Measurements from ENCODE around the gene ITPKB.
"Not testable (repeated sequence)": the region's sequence is repeated elsewhere in the genome, so short reads cannot be mapped to it uniquely, and the experiment has no call there.

Gene ITPKB

DNA sequence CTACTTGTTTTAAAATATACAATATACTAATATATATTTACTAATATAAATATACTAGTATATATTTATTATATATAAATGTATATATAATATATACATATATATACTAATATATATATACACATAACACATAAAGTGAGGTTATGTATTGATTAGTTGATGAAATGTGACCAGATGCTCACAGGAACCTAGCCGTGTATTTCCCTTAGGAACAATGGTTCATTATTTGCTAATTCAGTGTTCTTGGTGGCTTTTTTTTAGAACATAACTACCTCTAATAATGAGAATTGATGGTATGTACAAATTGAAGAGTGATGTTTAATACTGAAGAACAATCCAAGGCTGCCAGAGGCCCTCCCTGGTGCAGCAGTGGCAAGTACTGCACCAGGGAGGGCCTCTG is 37.9 kb upstream of the ITPKB start:
- Histone ChIP-seq H3K4me3 (ENCODE audit: low read length) (no peak overlapping the region), H3K9me3 (ENCODE audit: insufficient read depth, low read depth, low read length) (no peaks in the 10 kb centered on the region), H3K27ac (ENCODE audit: low read depth, low read length) (no peak overlapping the region), H3K9ac (ENCODE audit: low read depth, low read length) (no peak overlapping the region), H3K4me1 (ENCODE audit: insufficient read depth, low read length) (no peaks in the 10 kb centered on the region), H3K36me3 (ENCODE audit: insufficient read depth, low read length) (no peaks in the 10 kb centered on the region), H3K27me3 (ENCODE audit: insufficient read depth, low read length) (no peaks in the 10 kb centered on the region)
- 100% methylated on average over 1 of the region's 1 CpG for WGBS

DNA sequence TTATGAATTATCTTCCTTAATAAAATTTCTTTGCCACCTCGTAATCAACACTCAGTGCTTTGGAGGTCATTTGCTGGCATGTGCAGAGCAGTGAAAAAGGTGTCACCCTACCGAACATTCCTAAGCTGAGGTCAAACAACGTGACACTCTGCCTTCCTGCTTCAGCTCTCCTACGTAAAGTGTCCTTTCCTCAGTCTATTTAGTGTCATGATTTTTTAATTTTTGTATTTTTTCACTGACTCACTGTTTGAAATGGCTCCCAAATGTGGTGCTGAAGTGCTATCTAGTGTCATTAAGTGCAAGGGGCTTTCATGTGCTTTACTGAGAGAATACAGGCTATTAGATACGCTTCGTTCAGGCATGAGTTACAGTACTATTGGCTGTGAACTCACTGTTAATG is 37.0 kb upstream of the ITPKB start:
- Histone ChIP-seq H3K27ac (ENCODE audit: low read depth, low read length) (no peak overlapping the region), H3K27me3 (ENCODE audit: insufficient read depth, low read length) (no peaks in the 10 kb centered on the region), H3K4me3 (ENCODE audit: low read length) (no peak overlapping the region), H3K36me3 (ENCODE audit: insufficient read depth, low read length) (no peaks in the 10 kb centered on the region), H3K9ac (ENCODE audit: low read depth, low read length) (no peak overlapping the region), H3K4me1 (ENCODE audit: insufficient read depth, low read length) (no peaks in the 10 kb centered on the region), H3K9me3 (ENCODE audit: insufficient read depth, low read depth, low read length) (no peaks in the 10 kb centered on the region)
- WGBS = 84% methylated on average over 6 of the region's 6 CpGs

DNA sequence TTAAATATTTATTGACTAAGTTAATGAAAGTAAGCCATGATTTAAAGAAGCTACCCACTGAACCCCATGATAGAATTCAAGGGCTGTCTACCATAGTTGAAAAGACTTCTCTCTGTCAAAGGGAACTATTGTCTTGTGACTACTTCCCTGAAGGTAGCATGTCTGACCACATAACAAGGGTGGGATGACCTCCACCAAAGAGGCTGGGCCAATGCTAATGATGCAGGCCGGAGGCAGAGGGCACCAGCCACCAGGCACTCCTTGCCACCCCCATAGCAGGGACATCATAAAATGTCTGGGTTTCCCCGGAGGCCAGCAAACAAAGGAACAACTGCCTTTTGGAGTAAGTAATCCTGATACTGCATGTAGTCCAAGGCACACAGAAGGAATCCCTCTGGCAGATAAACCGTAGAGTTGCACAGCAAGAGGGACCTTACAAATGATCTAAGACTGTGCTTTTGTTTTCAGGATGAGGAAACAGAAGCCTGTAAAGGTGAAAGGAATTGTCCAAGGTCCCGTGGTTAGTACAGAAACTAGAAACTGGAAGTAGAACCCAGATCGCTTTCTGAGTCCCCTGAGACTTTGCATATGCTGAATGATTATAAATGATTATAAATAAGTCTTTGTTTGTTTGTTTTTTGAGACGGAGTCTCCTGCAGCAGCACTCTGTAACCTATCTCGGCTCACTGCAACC is 33.5 kb upstream of the ITPKB start:
- Histone ChIP-seq H3K4me3 (ENCODE audit: low read length) (no peak overlapping the region), H3K36me3 (ENCODE audit: insufficient read depth, low read length) (no peaks in the 10 kb centered on the region), H3K27me3 (ENCODE audit: insufficient read depth, low read length) (no peaks in the 10 kb centered on the region), H3K27ac (ENCODE audit: low read depth, low read length) (no peak overlapping the region), H3K4me1 (ENCODE audit: insufficient read depth, low read length) (0 out of 2 replicates have a peak, but pooled peaks cover 2% of the 10 kb centered on the region), H3K9me3 (ENCODE audit: insufficient read depth, low read depth, low read length) (no peaks in the 10 kb centered on the region), H3K9ac (ENCODE audit: low read depth, low read length) (no peak overlapping the region)
- 82% methylated on average over 7 of the region's 7 CpGs for WGBS

DNA sequence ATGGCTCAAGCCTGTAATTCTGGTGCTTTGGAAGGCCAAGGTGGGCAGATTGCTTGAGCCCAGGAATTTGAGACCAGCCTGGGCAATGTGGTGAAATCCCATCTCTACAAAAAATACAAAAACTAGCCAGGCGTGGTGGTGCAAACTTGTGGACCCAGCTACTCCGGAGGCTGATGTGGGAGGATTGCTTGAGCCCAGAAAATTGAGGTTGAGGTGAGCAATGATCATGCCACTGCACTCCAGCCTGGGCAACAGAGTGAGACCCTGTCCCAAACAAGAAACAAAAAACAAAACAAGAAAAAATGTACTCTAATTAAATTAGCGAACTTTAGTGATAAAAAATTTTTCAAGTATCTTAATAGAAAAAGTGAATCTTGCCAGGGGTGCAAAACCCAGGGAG is 28.1 kb upstream of the ITPKB start:
- not testable (repeated sequence) for H3K9me3 ChIP-seq (ENCODE audit: insufficient read depth, low read depth, low read length); H3K4me3 ChIP-seq (ENCODE audit: low read length); H3K9ac ChIP-seq (ENCODE audit: low read depth, low read length); H3K27me3 ChIP-seq (ENCODE audit: insufficient read depth, low read length); H3K27ac ChIP-seq (ENCODE audit: low read depth, low read length); H3K36me3 ChIP-seq (ENCODE audit: insufficient read depth, low read length)
- 100% methylated on average over 2 of the region's 3 CpGs for WGBS
- H3K4me1 ChIP-seq (ENCODE audit: insufficient read depth, low read length) = peaks cover 38% of the 10 kb centered on the region

DNA sequence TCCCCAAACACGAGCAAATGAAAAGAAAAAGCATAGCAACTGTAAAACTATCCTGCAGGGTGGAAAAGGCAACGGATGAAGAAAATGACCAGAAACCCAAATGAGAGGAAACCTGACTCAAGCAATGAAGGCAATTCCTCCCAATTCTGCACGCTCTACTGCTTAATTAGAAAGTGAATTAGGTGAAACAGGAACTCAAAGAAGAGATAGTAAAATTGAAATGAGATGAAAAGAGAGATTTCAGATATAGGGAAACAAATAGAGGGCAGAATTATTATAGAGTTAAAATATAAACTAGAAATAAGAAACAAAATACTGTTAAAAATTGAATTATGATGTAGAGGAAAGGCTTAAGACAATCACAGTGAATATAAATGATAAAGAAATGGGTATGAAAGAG is 27.5 kb upstream of the ITPKB start:
- no peaks in the 10 kb centered on the region for H3K9me3 ChIP-seq (ENCODE audit: insufficient read depth, low read depth, low read length)
- 84% methylated on average over 3 of the region's 3 CpGs for WGBS

DNA sequence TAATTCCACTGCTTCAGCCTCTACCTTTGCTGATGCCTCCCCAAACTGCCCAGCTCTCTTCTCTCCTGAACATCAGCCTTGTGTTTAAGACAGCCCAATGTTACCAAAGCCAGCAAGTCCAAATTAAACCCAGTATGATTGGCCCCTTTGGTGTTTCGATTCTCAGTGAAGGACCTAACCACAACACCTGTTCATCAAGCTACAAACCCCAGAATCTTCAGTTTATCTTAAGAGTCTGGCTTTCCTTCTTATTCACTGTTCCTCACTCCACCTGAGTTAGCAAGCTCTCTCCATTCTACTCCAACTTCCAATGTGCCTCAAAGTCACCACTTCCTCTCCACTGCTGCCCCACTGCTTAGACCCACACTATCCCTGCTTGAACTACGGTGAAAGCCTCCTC is 25.5 kb upstream of the ITPKB start:
- H3K27ac ChIP-seq (ENCODE audit: low read depth, low read length) = no peak overlapping the region
- no peaks in the 10 kb centered on the region for H3K9me3 ChIP-seq (ENCODE audit: insufficient read depth, low read depth, low read length)
- no peaks in the 10 kb centered on the region for H3K27me3 ChIP-seq (ENCODE audit: insufficient read depth, low read length)
- no peak overlapping the region for H3K9ac ChIP-seq (ENCODE audit: low read depth, low read length)
- 86% methylated on average over 2 of the region's 2 CpGs for WGBS
- no peak overlapping the region for H3K4me3 ChIP-seq (ENCODE audit: low read length)
- H3K4me1 ChIP-seq (ENCODE audit: insufficient read depth, low read length) = peaks cover 36% of the 10 kb centered on the region
- no peaks in the 10 kb centered on the region for H3K36me3 ChIP-seq (ENCODE audit: insufficient read depth, low read length)

More for the DNA sequence above, 27.5 kb upstream of the ITPKB start:
- Histone ChIP-seq H3K4me3 (ENCODE audit: low read length) (no peak overlapping the region), H3K27ac (ENCODE audit: low read depth, low read length) (no peak overlapping the region), H3K36me3 (ENCODE audit: insufficient read depth, low read length) (no peaks in the 10 kb centered on the region), H3K27me3 (ENCODE audit: insufficient read depth, low read length) (no peaks in the 10 kb centered on the region), H3K9ac (ENCODE audit: low read depth, low read length) (no peak overlapping the region), H3K4me1 (ENCODE audit: insufficient read depth, low read length) (peaks cover 38% of the 10 kb centered on the region)

DNA sequence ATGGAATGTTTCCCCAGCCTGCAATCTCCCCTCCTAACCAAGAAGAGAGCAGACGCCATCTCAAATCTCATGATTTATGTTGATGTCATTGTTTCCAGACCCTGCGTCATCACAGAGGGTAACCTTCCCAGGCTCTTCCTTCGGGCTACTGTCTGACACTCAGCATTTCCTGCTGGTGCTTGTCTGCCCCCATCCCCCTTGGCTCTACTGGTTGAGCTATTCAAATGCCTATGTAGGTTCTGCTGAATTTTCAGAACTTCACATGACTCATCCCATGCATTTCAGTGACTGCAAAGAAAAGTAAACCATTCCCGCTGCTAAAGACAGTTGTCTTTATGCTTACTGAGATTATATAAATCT is 24.8 kb upstream of the ITPKB start:
- H3K27ac ChIP-seq (ENCODE audit: low read depth, low read length) = peak overlapping the region; percentile 85
- H3K36me3 ChIP-seq (ENCODE audit: insufficient read depth, low read length) = no peaks in the 10 kb centered on the region
- no peak overlapping the region for H3K4me3 ChIP-seq (ENCODE audit: low read length)
- WGBS = 6% methylated on average over 4 of the region's 4 CpGs
- no peak overlapping the region for H3K9ac ChIP-seq (ENCODE audit: low read depth, low read length)
- H3K4me1 ChIP-seq (ENCODE audit: insufficient read depth, low read length) = peaks cover 36% of the 10 kb centered on the region
- no peaks in the 10 kb centered on the region for H3K9me3 ChIP-seq (ENCODE audit: insufficient read depth, low read depth, low read length)
- H3K27me3 ChIP-seq (ENCODE audit: insufficient read depth, low read length) = no peaks in the 10 kb centered on the region

DNA sequence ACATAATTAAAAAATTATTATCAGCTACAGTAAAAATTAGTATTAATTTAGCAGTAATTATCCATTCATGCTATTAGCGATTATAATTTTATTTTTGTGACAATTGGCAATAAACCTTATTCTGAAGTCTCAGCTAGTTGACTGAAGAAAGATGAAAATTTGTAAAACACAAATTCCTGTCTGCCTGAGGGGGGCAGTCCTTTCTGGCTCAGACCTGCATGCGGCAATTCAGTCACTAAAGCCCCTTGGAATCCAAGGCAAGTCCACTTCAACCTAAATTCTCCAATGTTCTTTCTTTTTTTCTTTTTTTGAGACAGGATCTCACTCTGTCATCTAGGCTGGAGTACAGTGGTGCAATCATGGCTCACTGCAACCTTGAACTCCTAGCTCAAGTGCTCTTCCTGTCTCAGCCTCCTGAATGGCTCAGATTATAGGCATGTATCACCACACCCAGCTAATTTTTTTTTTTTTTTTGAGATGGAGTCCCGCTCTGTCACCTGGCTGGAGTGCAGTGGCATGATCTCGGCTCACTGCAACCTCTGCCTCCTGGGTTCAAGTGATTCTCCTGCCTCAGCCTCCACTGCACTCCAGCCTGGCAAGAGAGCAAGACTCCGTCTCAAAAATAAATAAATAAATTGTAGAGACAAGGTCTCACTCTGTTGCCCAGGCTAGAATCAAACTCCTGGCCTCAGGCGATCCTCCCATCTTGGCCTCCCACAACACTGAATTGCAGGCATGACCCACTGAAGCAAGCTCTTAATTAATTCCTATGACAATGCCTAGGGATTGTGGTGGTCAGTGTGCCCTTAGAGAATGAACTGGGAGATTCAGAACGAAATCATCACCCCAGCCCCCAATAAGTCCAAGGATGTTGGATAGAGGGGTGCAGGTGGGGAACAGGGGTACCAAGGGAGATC is 24.2 kb upstream of the ITPKB start:
- WGBS = 94% methylated on average over 5 of the region's 7 CpGs

DNA sequence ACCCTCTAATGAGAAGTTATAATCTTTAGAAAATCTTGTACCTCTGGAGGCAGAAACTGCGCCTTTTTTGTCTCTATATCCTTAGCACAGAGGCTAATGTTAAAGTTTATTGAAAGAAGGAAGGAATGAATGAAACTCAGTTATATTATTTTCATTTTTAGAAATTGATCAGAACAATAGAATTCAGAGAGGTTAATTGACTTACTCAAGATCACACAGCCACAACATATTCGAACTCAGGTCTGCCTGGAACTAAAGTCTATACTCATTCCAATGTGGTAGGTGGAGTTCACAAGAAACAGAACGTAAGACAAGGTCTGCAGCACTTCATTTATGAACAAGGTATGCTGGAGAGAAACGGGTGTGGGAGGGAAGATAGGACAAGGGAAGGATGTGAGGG is 23.0 kb upstream of the ITPKB start:
- Histone ChIP-seq H3K36me3 (ENCODE audit: insufficient read depth, low read length) (no peaks in the 10 kb centered on the region), H3K9me3 (ENCODE audit: insufficient read depth, low read depth, low read length) (no peaks in the 10 kb centered on the region), H3K27ac (ENCODE audit: low read depth, low read length) (no peak overlapping the region), H3K4me3 (ENCODE audit: low read length) (no peak overlapping the region), H3K9ac (ENCODE audit: low read depth, low read length) (no peak overlapping the region), H3K4me1 (ENCODE audit: insufficient read depth, low read length) (peaks cover 36% of the 10 kb centered on the region), H3K27me3 (ENCODE audit: insufficient read depth, low read length) (no peaks in the 10 kb centered on the region)
- WGBS = 93% methylated on average over 4 of the region's 4 CpGs

More for the DNA sequence above, 24.2 kb upstream of the ITPKB start:
- peaks cover 36% of the 10 kb centered on the region for H3K4me1 ChIP-seq (ENCODE audit: insufficient read depth, low read length)
- no peak overlapping the region for H3K9ac ChIP-seq (ENCODE audit: low read depth, low read length)
- H3K4me3 ChIP-seq (ENCODE audit: low read length) = no peak overlapping the region
- H3K36me3 ChIP-seq (ENCODE audit: insufficient read depth, low read length) = no peaks in the 10 kb centered on the region
- H3K27ac ChIP-seq (ENCODE audit: low read depth, low read length) = peak overlapping the region; percentile 85
- no peaks in the 10 kb centered on the region for H3K9me3 ChIP-seq (ENCODE audit: insufficient read depth, low read depth, low read length)
- H3K27me3 ChIP-seq (ENCODE audit: insufficient read depth, low read length) = no peaks in the 10 kb centered on the region

DNA sequence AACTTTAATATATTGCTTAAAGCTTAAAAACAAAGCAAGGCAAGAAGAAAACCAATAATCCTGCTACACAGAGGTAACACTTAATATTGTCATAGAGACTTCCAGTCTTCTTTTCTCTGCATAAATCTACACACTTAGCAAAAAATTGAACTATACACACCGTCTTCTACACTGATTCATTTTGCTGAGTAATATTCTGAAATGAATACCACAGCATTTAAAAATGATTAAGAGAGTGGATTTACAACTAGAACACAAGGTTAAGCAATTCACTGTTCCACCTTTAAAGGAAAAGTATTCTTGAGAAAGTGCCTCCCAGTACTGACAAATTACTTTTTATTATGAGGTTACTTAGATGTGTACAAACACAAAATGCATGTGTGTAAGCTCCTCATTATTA is 22.2 kb upstream of the ITPKB start:
- no CpG with 5 or more reads among the region's 1 CpG for WGBS
- no peaks in the 10 kb centered on the region for H3K9me3 ChIP-seq (ENCODE audit: insufficient read depth, low read depth, low read length)
- H3K4me3 ChIP-seq (ENCODE audit: low read length) = no peak overlapping the region
- H3K9ac ChIP-seq (ENCODE audit: low read depth, low read length) = no peak overlapping the region
- peaks cover 30% of the 10 kb centered on the region for H3K4me1 ChIP-seq (ENCODE audit: insufficient read depth, low read length)
- no peaks in the 10 kb centered on the region for H3K36me3 ChIP-seq (ENCODE audit: insufficient read depth, low read length)
- no peak overlapping the region for H3K27ac ChIP-seq (ENCODE audit: low read depth, low read length)
- H3K27me3 ChIP-seq (ENCODE audit: insufficient read depth, low read length) = no peaks in the 10 kb centered on the region

DNA sequence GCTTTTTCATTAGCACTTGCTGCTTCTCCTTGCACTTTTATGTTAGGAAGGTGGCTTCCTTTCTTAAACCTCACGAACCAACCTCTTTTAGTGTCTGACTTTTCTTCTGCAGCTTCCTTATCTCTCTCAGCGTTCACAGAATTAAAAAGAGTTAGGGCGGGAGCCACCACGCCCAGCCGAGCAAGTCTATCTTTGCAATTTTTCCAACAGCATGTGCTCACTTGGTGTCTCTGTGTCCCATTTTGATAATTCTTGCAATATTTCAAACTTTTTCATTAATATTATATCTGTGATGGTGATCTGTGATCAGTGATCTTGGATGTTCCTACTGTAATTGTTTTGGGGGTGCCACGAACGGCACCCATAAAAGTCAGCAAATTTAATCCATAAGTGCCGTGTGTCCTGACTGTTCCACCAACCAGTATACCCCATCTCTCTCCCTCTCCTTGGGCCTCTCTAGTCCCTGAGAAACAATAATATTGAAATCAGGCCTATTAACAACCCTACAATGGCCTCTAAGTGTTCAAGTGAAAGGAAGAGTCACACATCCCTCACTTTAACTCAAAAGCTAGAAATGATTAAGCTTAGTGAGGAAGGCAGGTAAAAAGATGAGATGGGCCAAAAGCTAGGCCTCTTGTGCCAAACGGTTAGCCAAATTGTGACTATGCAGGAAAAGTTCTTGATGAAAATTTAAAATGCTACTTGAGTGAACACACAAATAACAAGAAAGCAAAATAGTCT is 15.9 kb upstream of the ITPKB start:
- no peak overlapping the region for H3K9ac ChIP-seq (ENCODE audit: low read depth, low read length)
- H3K27ac ChIP-seq (ENCODE audit: low read depth, low read length) = no peak overlapping the region
- H3K9me3 ChIP-seq (ENCODE audit: insufficient read depth, low read depth, low read length) = no peaks in the 10 kb centered on the region
- no peaks in the 10 kb centered on the region for H3K36me3 ChIP-seq (ENCODE audit: insufficient read depth, low read length)
- H3K4me1 ChIP-seq (ENCODE audit: insufficient read depth, low read length) = no peaks in the 10 kb centered on the region
- WGBS = 89% methylated on average over 9 of the region's 9 CpGs
- no peaks in the 10 kb centered on the region for H3K27me3 ChIP-seq (ENCODE audit: insufficient read depth, low read length)
- no peak overlapping the region for H3K4me3 ChIP-seq (ENCODE audit: low read length)
